PC-3 (cell line): Measurements from ENCODE around the gene MRPL41. TPM values are rescaled to one million over a fixed set of nuclear protein-coding genes. Genes with fewer than 3 reads are reported as not detected.

Experiments used
- ATAC-seq: fragments of 200-7000 bp; cut with Tn5 transposase; 2 replicates; pipeline ENCODE4 v1.9.1; 2020; ENCODE audit warnings: mild to moderate bottlenecking, moderate library complexity
- BruUV-seq: library from RNA; stranded (reverse); fragments of 400-500 nt; replicated peaks from 2 replicates; lab custom pipeline; 2021; lab: Mats Ljungman, UMichigan
- CTCF ChIA-PET: fragments of 300-600 bp; sonication (Branson Sonifier 250); formaldehyde crosslinking; loops from one replicate; lab custom pipeline; 2022; ENCODE audit warnings: antibody characterized with exemption; lab: Charles Lee
- POLR2A ChIA-PET: fragments of 300-600 bp; sonication (Branson Sonifier 250); formaldehyde crosslinking; loops from one replicate; lab custom pipeline; 2022; ENCODE audit warnings: antibody characterized with exemption; ENCODE audit not compliant: unreplicated experiment; lab: Charles Lee
- DNase-seq: peaks from one replicate; pipeline ENCODE4 v3.0.0-alpha.2; 2015
- H2AFZ ChIP-seq: fragments of 300-600 bp; sonication (generic); 2 replicates; pipeline ENCODE4 v1.6.0; 2016; ENCODE audit warnings: antibody characterized with exemption, low read length
- H3F3A ChIP-seq: fragments of 300-600 bp; sonication (generic); one replicate; pipeline ENCODE4 v1.6.0; 2017; ENCODE audit warnings: antibody characterized with exemption, low read length, control low read depth, mild to moderate bottlenecking; ENCODE audit not compliant: unreplicated experiment
- H3K27ac ChIP-seq: fragments of 300-600 bp; sonication (generic); 2 replicates; pipeline ENCODE4 v1.5.1; 2016; ENCODE audit warnings: mild to moderate bottlenecking, low read length
- H3K27me3 ChIP-seq: fragments of 300-600 bp; sonication (generic); 2 replicates; pipeline ENCODE4 v1.6.1; 2016; ENCODE audit warnings: low read length, mixed read lengths
- H3K36me3 ChIP-seq: fragments of 300-600 bp; sonication (generic); 2 replicates; pipeline ENCODE4 v1.6.1; 2016; ENCODE audit warnings: low read depth, mixed run types, low read length, mixed read lengths
- H3K4me1 ChIP-seq: fragments of 300-600 bp; sonication (generic); 2 replicates; pipeline ENCODE4 v1.5.1; 2016; ENCODE audit warnings: low read length; ENCODE audit not compliant: insufficient read depth
- H3K4me2 ChIP-seq: fragments of 300-600 bp; sonication (generic); 2 replicates; pipeline ENCODE4 v1.6.0; 2016; ENCODE audit warnings: low read length
- H3K4me3 ChIP-seq: fragments of 300-600 bp; sonication (generic); 2 replicates; pipeline ENCODE4 v1.5.1; 2016; ENCODE audit warnings: mild to moderate bottlenecking, low read length, mixed read lengths
- H3K79me2 ChIP-seq: fragments of 300-600 bp; sonication (generic); 2 replicates; pipeline ENCODE4 v1.6.1; 2017; ENCODE audit warnings: low read length, mixed read lengths
- H3K9ac ChIP-seq: fragments of 300-600 bp; sonication (generic); 2 replicates; pipeline ENCODE4 v1.6.0; 2016; ENCODE audit warnings: mild to moderate bottlenecking, low read length
- H3K9me2 ChIP-seq: fragments of 300-600 bp; sonication (generic); replicated peaks from 2 replicates; pipeline ENCODE4 v1.6.1; 2016; ENCODE audit warnings: mixed run types, low read length, mixed read lengths
- H3K9me3 ChIP-seq: fragments of 300-600 bp; sonication (generic); 2 replicates; pipeline ENCODE4 v1.6.1; 2016; ENCODE audit warnings: low read length, mixed read lengths
- H4K20me1 ChIP-seq: fragments of 300-600 bp; sonication (generic); 2 replicates; pipeline ENCODE4 v1.6.1; 2016; ENCODE audit warnings: low read length, mixed read lengths
- EZH2 ChIP-seq: fragments of 300-600 bp; sonication (generic); IDR thresholded peaks from one replicate; pipeline ENCODE4 v1.6.1; 2017; ENCODE audit warnings: antibody characterized with exemption, mild to moderate bottlenecking, low read length; ENCODE audit not compliant: unreplicated experiment
- EZH2phosphoT487 ChIP-seq: fragments of 300-600 bp; sonication (generic); IDR thresholded peaks from 2 replicates; pipeline ENCODE4 v1.6.1; 2018; ENCODE audit warnings: mild to moderate bottlenecking, antibody characterized with exemption, low read length, borderline replicate concordance
- intact Hi-C: fragments of 100-400 bp; cut with micrococcal nuclease; formaldehyde crosslinking; loops from 2 replicates; pipeline ENCODE4 v1.9.0; 2023
- total RNA-seq: library from RNA; depleted of rRNA; stranded (reverse); fragments of >200 nt; gene quantifications from 2 replicates; pipeline ENCODE4 v1.2.3, GENCODE V29; 2014
- TF ChIP-seq, protein P1 (sequence below): fragments of 300-600 bp; sonication (generic); conservative IDR thresholded peaks from 2 replicates; pipeline ENCODE4 v1.5.1; 2017; ENCODE audit warnings: antibody characterized with exemption, low read depth, mild to moderate bottlenecking, low read length

MRPL41 gene
- total RNA-seq, 1 experiment from 2014 or later: 159 TPM

DNA sequence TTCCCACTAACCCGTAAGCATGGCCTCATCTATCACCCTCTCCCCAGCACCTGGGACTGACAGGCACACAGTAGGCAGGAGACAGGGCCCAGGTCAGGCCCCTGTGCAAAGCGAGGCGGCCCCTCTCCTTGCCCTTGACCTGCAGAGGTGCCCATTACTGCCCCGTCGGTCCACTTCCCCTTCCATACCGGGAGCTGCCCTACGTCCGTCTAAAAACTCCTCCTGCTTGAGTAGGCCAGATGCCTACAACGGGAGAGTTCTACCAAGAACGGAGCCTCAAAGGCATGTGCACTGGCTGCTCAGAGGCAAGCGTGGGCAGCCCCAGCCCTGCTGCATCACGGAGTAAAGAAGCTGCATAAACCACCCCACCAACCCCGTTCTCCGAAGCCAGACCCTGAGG, 31.7 kb downstream of the MRPL41 start:
- no TSS peak for BruUV-seq
- peaks cover 9% of the 10 kb centered on the region for H3K79me2 ChIP-seq
- no peaks in the 10 kb centered on the region for H3K9me2 ChIP-seq
- no peaks in the 10 kb centered on the region for H3F3A ChIP-seq
- DNase-seq: no peak
- peaks cover 9% of the 10 kb centered on the region; the same call in 1 of the 2 replicates for H3K36me3 ChIP-seq
- H4K20me1 ChIP-seq: no peaks in the 10 kb centered on the region
- no peak for ATAC-seq
- no peak overlapping the region for H3K9ac ChIP-seq
- ChIA-PET POLR2A (no interaction called here), CTCF (no interaction called here)
- no peak overlapping the region for H3K4me3 ChIP-seq
- no peaks in the 10 kb centered on the region for H3K27me3 ChIP-seq
- peaks cover 4% of the 10 kb centered on the region; the same call in 1 of the 2 replicates for H3K4me1 ChIP-seq
- H3K27ac ChIP-seq: no peak overlapping the region
- intact Hi-C loops: no loop called here
- TF ChIP-seq EZH2phosphoT487 (no peak), EZH2 (no peak)
- TF ChIP-seq, protein P1, sequence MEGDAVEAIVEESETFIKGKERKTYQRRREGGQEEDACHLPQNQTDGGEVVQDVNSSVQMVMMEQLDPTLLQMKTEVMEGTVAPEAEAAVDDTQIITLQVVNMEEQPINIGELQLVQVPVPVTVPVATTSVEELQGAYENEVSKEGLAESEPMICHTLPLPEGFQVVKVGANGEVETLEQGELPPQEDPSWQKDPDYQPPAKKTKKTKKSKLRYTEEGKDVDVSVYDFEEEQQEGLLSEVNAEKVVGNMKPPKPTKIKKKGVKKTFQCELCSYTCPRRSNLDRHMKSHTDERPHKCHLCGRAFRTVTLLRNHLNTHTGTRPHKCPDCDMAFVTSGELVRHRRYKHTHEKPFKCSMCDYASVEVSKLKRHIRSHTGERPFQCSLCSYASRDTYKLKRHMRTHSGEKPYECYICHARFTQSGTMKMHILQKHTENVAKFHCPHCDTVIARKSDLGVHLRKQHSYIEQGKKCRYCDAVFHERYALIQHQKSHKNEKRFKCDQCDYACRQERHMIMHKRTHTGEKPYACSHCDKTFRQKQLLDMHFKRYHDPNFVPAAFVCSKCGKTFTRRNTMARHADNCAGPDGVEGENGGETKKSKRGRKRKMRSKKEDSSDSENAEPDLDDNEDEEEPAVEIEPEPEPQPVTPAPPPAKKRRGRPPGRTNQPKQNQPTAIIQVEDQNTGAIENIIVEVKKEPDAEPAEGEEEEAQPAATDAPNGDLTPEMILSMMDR: no peak
- no peak overlapping the region for H3K4me2 ChIP-seq
- no peak overlapping the region for H2AFZ ChIP-seq
- H3K9me3 ChIP-seq: no peaks in the 10 kb centered on the region

DNA sequence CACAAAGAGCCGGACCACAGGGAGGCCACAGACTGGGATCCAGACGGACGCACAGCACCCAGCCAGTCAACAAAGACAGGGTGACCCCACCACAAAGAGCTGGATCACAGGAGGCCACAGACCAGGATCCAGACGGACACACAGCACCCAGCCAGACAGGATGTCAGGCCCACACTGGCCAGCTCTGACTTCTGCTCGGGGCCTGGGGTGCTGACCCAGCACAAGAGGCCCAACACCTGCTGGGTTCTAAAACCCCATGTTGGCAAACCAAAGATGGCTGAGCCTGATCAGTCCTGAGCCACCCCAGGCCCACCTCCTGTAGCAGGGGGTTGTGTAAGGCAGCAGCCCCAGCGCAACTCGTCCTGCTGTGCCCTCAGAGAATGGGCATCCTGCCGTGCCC, 32.3 kb downstream of the MRPL41 start:
- BruUV-seq: no TSS peak
- DNase-seq (no peak), ATAC-seq (no peak)
- H3K27ac ChIP-seq: no peak overlapping the region
- TF ChIP-seq EZH2phosphoT487: no peak
- H3K4me2 ChIP-seq: no peak overlapping the region
- H3K4me1 ChIP-seq: peaks cover 7% of the 10 kb centered on the region; the same call in 1 of the 2 replicates
- CTCF ChIA-PET: no interaction called here
- H2AFZ ChIP-seq: no peak overlapping the region
- H4K20me1 ChIP-seq: 0 out of 2 replicates have a peak, but pooled peaks cover 4% of the 10 kb centered on the region
- H3F3A ChIP-seq: no peaks in the 10 kb centered on the region
- POLR2A ChIA-PET: no interaction called here
- H3K27me3 ChIP-seq: no peaks in the 10 kb centered on the region
- intact Hi-C loops: no loop called here
- H3K79me2 ChIP-seq: peaks cover 12% of the 10 kb centered on the region
- peaks cover 10% of the 10 kb centered on the region; the same call in 1 of the 2 replicates for H3K36me3 ChIP-seq
- H3K4me3 ChIP-seq: no peak overlapping the region
- no peak overlapping the region for H3K9ac ChIP-seq
- H3K9me2 ChIP-seq: no peaks in the 10 kb centered on the region
- no peaks in the 10 kb centered on the region for H3K9me3 ChIP-seq

DNA sequence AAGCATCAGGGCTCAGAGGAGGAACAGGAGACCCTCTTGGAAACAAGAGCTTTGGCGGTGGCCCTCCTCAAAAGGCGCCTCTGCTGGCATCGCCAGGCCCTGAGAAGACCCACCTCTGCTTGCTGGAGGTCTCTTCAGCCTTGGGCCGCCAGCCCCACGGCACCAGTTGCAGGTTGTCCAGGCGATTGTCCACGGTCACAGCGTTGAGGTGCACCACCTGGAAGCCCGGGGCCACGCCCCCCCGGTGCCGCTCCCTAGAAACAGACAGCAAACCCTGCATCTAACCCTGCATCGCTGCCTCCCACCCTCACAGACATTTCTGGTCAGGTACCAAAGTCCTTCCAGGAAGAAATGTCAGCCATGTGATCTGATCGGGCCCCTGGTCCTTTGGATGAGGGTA, 35.2 kb downstream of the MRPL41 start:
- Histone ChIP-seq H2AFZ (no peak overlapping the region), H3K36me3 (peaks cover 10% of the 10 kb centered on the region; the same call in 1 of the 2 replicates), H3K27me3 (no peaks in the 10 kb centered on the region), H3K27ac (no peak overlapping the region), H3K4me3 (no peak overlapping the region), H3K9ac (no peak overlapping the region), H3K9me2 (no peaks in the 10 kb centered on the region), H3F3A (no peaks in the 10 kb centered on the region), H3K79me2 (peaks cover 21% of the 10 kb centered on the region), H3K4me2 (no peak overlapping the region), H3K9me3 (no peaks in the 10 kb centered on the region), H3K4me1 (0 out of 2 replicates have a peak, but pooled peaks cover 9% of the 10 kb centered on the region), H4K20me1 (0 out of 2 replicates have a peak, but pooled peaks cover 8% of the 10 kb centered on the region)
- intact Hi-C loops: no loop called here
- ChIA-PET POLR2A (no interaction called here), CTCF (no interaction called here)
- ATAC-seq (no peak), DNase-seq (no peak)
- no TSS peak for BruUV-seq
- TF ChIP-seq EZH2phosphoT487: no peak
